Panc1 (cell line): ENCODE results near the gene ERG. TPM values are rescaled to one million over a fixed set of nuclear protein-coding genes. Genes with fewer than 3 reads are reported as not detected.

Experiments
- ATAC-seq: fragments of 200-7000 bp; cut with Tn5 transposase; 2 replicates; pipeline ENCODE4 v1.9.1; 2020; ENCODE audit warnings: mild to moderate bottlenecking, moderate library complexity
- BruUV-seq: library from RNA; stranded (reverse); fragments of 400-500 nt; replicated peaks from 2 replicates; lab custom pipeline; 2021; lab: Mats Ljungman, UMichigan
- CTCF ChIA-PET: fragments of 300-600 bp; sonication (Branson Sonifier 250); formaldehyde crosslinking; loops from one replicate; lab custom pipeline; 2022; ENCODE audit warnings: antibody characterized with exemption; lab: Charles Lee
- POLR2A ChIA-PET: fragments of 300-600 bp; sonication (Branson Sonifier 250); formaldehyde crosslinking; loops from one replicate; lab custom pipeline; 2022; ENCODE audit warnings: antibody characterized with exemption; lab: Charles Lee
- DNase-seq: peaks from one replicate; pipeline ENCODE4 v3.0.0-alpha.2; 2010; ENCODE audit warnings: low read depth, low spot score
- H3K27ac ChIP-seq: 2 replicates; pipeline ENCODE4 v1.5.1; 2011; ENCODE audit warnings: mild to moderate bottlenecking, low read length, inconsistent platforms
- H3K27me3 ChIP-seq: fragments of 200-500 bp; sonication (Bioruptor generic); 2 replicates; pipeline ENCODE4 v1.6.0; 2014; ENCODE audit warnings: low read length, inconsistent platforms; ENCODE audit not compliant: control insufficient read depth, insufficient read depth
- H3K36me3 ChIP-seq: fragments of 200-500 bp; sonication (Bioruptor generic); 2 replicates; pipeline ENCODE4 v1.5.1; 2014; ENCODE audit warnings: inconsistent platforms, mild to moderate bottlenecking, low read length, moderate library complexity; ENCODE audit not compliant: control insufficient read depth, insufficient read depth
- H3K4me1 ChIP-seq: 2 replicates; pipeline ENCODE4 v1.5.1; 2011; ENCODE audit warnings: inconsistent platforms, mild to moderate bottlenecking, low read length, moderate library complexity; ENCODE audit not compliant: control insufficient read depth, insufficient read depth
- H3K4me3 ChIP-seq, 2 experiments: 2 replicates each; pipeline ENCODE4 v1.5.1; 2011 to 2012; ENCODE audit warnings: low read depth in 2 of 2, low read length in 2 of 2, mild to moderate bottlenecking in 2 of 2, inconsistent platforms in 1 of 2, moderate library complexity in 1 of 2
- H3K9me3 ChIP-seq: fragments of 200-500 bp; sonication (Bioruptor generic); 2 replicates; pipeline ENCODE4 v1.5.1; 2014; ENCODE audit warnings: low read depth, mild to moderate bottlenecking, inconsistent platforms, low read length, moderate library complexity; ENCODE audit not compliant: control insufficient read depth, insufficient read depth
- CTCF ChIP-seq: fragments of 450-650 bp; IDR thresholded peaks from 2 replicates; pipeline ENCODE4 v1.5.1; 2017; ENCODE audit warnings: mild to moderate bottlenecking
- POLR2AphosphoS5 ChIP-seq: IDR thresholded peaks from 2 replicates; pipeline ENCODE4 v1.6.1; 2012; ENCODE audit warnings: mild to moderate bottlenecking, low read depth, low read length, moderate library complexity
- REST ChIP-seq, 2 experiments: IDR thresholded peaks; 2 replicates each; pipeline ENCODE4 v1.6.1; 2011 to 2012; ENCODE audit warnings: low read depth in 2 of 2, control low read depth in 1 of 2, low read length in 1 of 2, mild to moderate bottlenecking in 1 of 2, moderate library complexity in 1 of 2; ENCODE audit not compliant: insufficient read depth in 1 of 2
- SIN3A ChIP-seq: IDR thresholded peaks from 2 replicates; pipeline ENCODE4 v1.6.1; 2012; ENCODE audit warnings: low read depth, mild to moderate bottlenecking, low read length, moderate library complexity, borderline replicate concordance; ENCODE audit not compliant: insufficient read depth
- TCF7L2 ChIP-seq: IDR thresholded peaks from 2 replicates; pipeline ENCODE4 v1.6.1; 2011; ENCODE audit warnings: mild to moderate bottlenecking, low read depth, low read length, inconsistent platforms
- in situ Hi-C: cut with HindIII; loops from 2 replicates; pipeline ENCODE4 v1.10.0; 2016; ENCODE audit warnings: low sequenced_read_pairs, low pct_unique_long_range_greater_than_20kb
- intact Hi-C: fragments of 100-400 bp; cut with micrococcal nuclease; formaldehyde crosslinking; loops from one replicate; pipeline ENCODE4 v1.10.0; 2022; ENCODE audit not compliant: unreplicated experiment
- total RNA-seq: library from RNA; stranded (reverse); gene quantifications from one replicate; pipeline ENCODE4 v1.2.1, GENCODE V29; 2021; ENCODE audit not compliant: unreplicated experiment

Gene ERG
- total RNA-seq, 1 experiment from 2014 or later = 0.49 TPM

GRCh38 chr21:38383411-38384237 lies 114.7 kb downstream of the ERG start:
- Histone ChIP-seq H3K9me3 (no peaks in the 10 kb centered on the region), H3K4me3 (no peak overlapping the region), H3K36me3 (no peaks in the 10 kb centered on the region), H3K4me1 (no peaks in the 10 kb centered on the region), H3K27ac (no peak overlapping the region), H3K27me3 (no peaks in the 10 kb centered on the region)
- no TSS peak for BruUV-seq
- intact Hi-C loops = no loop called here
- ChIA-PET POLR2A (no interaction called here), CTCF (no interaction called here)
- DNase-seq (no peak), ATAC-seq (no peak)
- TF ChIP-seq TCF7L2 = no peak
- TF ChIP-seq REST (IDR thresholded peaks at IDR 0.05; ENCODE audit: insufficient read depth in 1 of 2, low read depth in 2 of 2, low read length in 1 of 2) = no peak
- TF ChIP-seq SIN3A = no peak
- no peak for TF ChIP-seq CTCF
- TF ChIP-seq POLR2AphosphoS5 = no peak
- in situ Hi-C loops = no loop called here

GRCh38 chr21:38380481-38381137 lies 117.7 kb downstream of the ERG start:
- Histone ChIP-seq H3K36me3 (no peaks in the 10 kb centered on the region), H3K27me3 (no peaks in the 10 kb centered on the region), H3K4me3 (no peak overlapping the region), H3K4me1 (no peaks in the 10 kb centered on the region), H3K27ac (no peak overlapping the region), H3K9me3 (no peaks in the 10 kb centered on the region)
- CTCF ChIA-PET = no interaction called here
- intact Hi-C loops (no loop called here), in situ Hi-C loops (no loop called here)
- ATAC-seq (no peak), DNase-seq (no peak)
- TF ChIP-seq TCF7L2 = no peak
- POLR2A ChIA-PET = no interaction called here
- BruUV-seq = no TSS peak

GRCh38 chr21:38379147-38379546 lies 119.1 kb downstream of the ERG start:
- no peak overlapping the region for H3K4me3 ChIP-seq
- DNase-seq (no peak), ATAC-seq (no peak)
- H3K4me1 ChIP-seq = no peaks in the 10 kb centered on the region
- no TSS peak for BruUV-seq
- CTCF ChIA-PET = no interaction called here
- no peaks in the 10 kb centered on the region for H3K9me3 ChIP-seq
- no peaks in the 10 kb centered on the region for H3K27me3 ChIP-seq
- intact Hi-C loops (no loop called here), in situ Hi-C loops (no loop called here)
- TF ChIP-seq SIN3A (no peak), TCF7L2 (no peak), POLR2AphosphoS5 (no peak), REST (IDR thresholded peaks at IDR 0.05; ENCODE audit: insufficient read depth in 1 of 2, low read depth in 2 of 2, low read length in 1 of 2) (no peak), CTCF (no peak)
- POLR2A ChIA-PET = no interaction called here
- H3K27ac ChIP-seq = no peak overlapping the region
- no peaks in the 10 kb centered on the region for H3K36me3 ChIP-seq
